ENCODE measurements around the gene TRDMT1.

DNA sequence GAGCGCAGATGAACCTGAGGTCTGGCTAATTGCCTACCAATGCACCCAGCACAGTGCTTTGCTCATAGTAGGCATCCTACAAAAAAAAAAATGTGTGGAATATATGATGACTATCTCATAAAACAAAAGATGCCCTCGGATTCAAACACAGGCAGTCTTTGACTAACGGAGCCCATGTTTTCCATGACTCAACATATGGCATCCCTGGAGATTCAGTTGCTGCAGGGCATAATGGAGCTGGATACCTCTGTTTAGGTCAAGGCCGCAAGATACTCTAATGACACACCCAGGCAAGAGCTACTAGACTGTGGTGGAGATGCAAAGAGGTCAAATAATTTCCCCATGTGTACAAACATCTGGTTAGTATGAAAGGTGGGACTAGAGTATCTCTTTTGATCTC lies 88.1 kb downstream of the TRDMT1 start:
- TF ChIP-seq POLR2AphosphoS5 (IDR thresholded peaks at IDR 0.05), result no peak
- TF ChIP-seq, protein P1, sequence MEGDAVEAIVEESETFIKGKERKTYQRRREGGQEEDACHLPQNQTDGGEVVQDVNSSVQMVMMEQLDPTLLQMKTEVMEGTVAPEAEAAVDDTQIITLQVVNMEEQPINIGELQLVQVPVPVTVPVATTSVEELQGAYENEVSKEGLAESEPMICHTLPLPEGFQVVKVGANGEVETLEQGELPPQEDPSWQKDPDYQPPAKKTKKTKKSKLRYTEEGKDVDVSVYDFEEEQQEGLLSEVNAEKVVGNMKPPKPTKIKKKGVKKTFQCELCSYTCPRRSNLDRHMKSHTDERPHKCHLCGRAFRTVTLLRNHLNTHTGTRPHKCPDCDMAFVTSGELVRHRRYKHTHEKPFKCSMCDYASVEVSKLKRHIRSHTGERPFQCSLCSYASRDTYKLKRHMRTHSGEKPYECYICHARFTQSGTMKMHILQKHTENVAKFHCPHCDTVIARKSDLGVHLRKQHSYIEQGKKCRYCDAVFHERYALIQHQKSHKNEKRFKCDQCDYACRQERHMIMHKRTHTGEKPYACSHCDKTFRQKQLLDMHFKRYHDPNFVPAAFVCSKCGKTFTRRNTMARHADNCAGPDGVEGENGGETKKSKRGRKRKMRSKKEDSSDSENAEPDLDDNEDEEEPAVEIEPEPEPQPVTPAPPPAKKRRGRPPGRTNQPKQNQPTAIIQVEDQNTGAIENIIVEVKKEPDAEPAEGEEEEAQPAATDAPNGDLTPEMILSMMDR (IDR thresholded peaks at IDR 0.05), result no peak
- no peak for TF ChIP-seq POLR2A (IDR thresholded peaks at IDR 0.05)
- no peak for TF ChIP-seq EP300 (IDR thresholded peaks at IDR 0.05; ENCODE audit: low read depth)

All from transverse colon (tissue), 4 donors.